H9 (cell line): ENCODE results near the gene OSBPL1A. TPM values are rescaled to one million over a fixed set of nuclear protein-coding genes. Genes with fewer than 3 reads are reported as not detected.

ENCODE experiments used
- DNase-seq: peaks from one replicate; pipeline ENCODE4 v3.0.0-alpha.2; 2017
- H2AFZ ChIP-seq: one replicate; pipeline ENCODE4 v1.6.1; 2013; ENCODE audit warnings: mild to moderate bottlenecking, low read length, control low read depth, moderate library complexity
- H2AK5ac ChIP-seq: 2 replicates; pipeline ENCODE4 v1.6.1; 2013; ENCODE audit warnings: low read length, control low read depth, mixed read lengths; ENCODE audit not compliant: insufficient read length
- H2BK120ac ChIP-seq: one replicate; pipeline ENCODE4 v1.6.1; 2013; ENCODE audit warnings: low read depth, mild to moderate bottlenecking, low read length, control low read depth, inconsistent platforms; ENCODE audit not compliant: poor library complexity, severe bottlenecking
- H2BK12ac ChIP-seq: 2 replicates; pipeline ENCODE4 v1.6.1; 2013; ENCODE audit warnings: low read length, control low read depth, mixed read lengths, low read depth; ENCODE audit not compliant: insufficient read length
- H2BK15ac ChIP-seq: 2 replicates; pipeline ENCODE4 v1.6.1; 2013; ENCODE audit warnings: low read depth, low read length, control low read depth
- H2BK20ac ChIP-seq: one replicate; pipeline ENCODE4 v1.6.1; 2013; ENCODE audit warnings: low read depth, mild to moderate bottlenecking, low read length, control low read depth, inconsistent platforms; ENCODE audit not compliant: poor library complexity, severe bottlenecking
- H2BK5ac ChIP-seq: 2 replicates; pipeline ENCODE4 v1.6.1; 2013; ENCODE audit warnings: low read length, control low read depth, mixed read lengths; ENCODE audit not compliant: insufficient read length
- H3K14ac ChIP-seq: 2 replicates; pipeline ENCODE4 v1.6.1; 2013; ENCODE audit warnings: low read length, control low read depth; ENCODE audit not compliant: insufficient read depth
- H3K18ac ChIP-seq: 2 replicates; pipeline ENCODE4 v1.6.1; 2013; ENCODE audit warnings: low read depth, mild to moderate bottlenecking, mixed read lengths, low read length, control low read depth; ENCODE audit not compliant: insufficient read length
- H3K23ac ChIP-seq: 2 replicates; pipeline ENCODE4 v1.6.1; 2013; ENCODE audit warnings: low read length, control low read depth, mixed read lengths, low read depth; ENCODE audit not compliant: insufficient read length
- H3K23me2 ChIP-seq: 2 replicates; pipeline ENCODE4 v1.6.1; 2013; ENCODE audit warnings: low read depth, mild to moderate bottlenecking, mixed read lengths, low read length, control low read depth; ENCODE audit not compliant: insufficient read length, poor library complexity, severe bottlenecking
- H3K27ac ChIP-seq: 2 replicates; pipeline ENCODE4 v1.5.1; 2013; ENCODE audit warnings: low read length, control low read depth, mixed read lengths, low read depth; ENCODE audit not compliant: insufficient read length
- H3K27me3 ChIP-seq: 2 replicates; pipeline ENCODE4 v1.6.1; 2013; ENCODE audit warnings: low read length, control low read depth, inconsistent platforms; ENCODE audit not compliant: insufficient read depth
- H3K4ac ChIP-seq: 2 replicates; pipeline ENCODE4 v1.6.1; 2013; ENCODE audit warnings: low read depth, mild to moderate bottlenecking, control low read depth, inconsistent platforms, low read length, moderate library complexity
- H3K4me1 ChIP-seq: 2 replicates; pipeline ENCODE4 v1.6.1; 2013; ENCODE audit warnings: low read length, control low read depth, inconsistent platforms; ENCODE audit not compliant: insufficient read depth
- H3K4me2 ChIP-seq: 2 replicates; pipeline ENCODE4 v1.6.1; 2013; ENCODE audit warnings: low read length, control low read depth, mixed read lengths; ENCODE audit not compliant: insufficient read length, insufficient read depth
- H3K56ac ChIP-seq: 2 replicates; pipeline ENCODE4 v1.6.1; 2013; ENCODE audit warnings: low read depth, mild to moderate bottlenecking, mixed read lengths, low read length, control low read depth; ENCODE audit not compliant: insufficient read length
- H3K79me1 ChIP-seq: 2 replicates; pipeline ENCODE4 v1.6.1; 2013; ENCODE audit warnings: low read depth, mild to moderate bottlenecking, moderate library complexity, low read length, control low read depth, inconsistent platforms; ENCODE audit not compliant: insufficient read depth, poor library complexity, severe bottlenecking
- H3K79me2 ChIP-seq: 2 replicates; pipeline ENCODE4 v1.6.1; 2013; ENCODE audit warnings: low read length, control low read depth, inconsistent platforms; ENCODE audit not compliant: insufficient read depth
- H3K9ac ChIP-seq: 2 replicates; pipeline ENCODE4 v1.6.1; 2013; ENCODE audit warnings: low read length, control low read depth, mixed read lengths; ENCODE audit not compliant: insufficient read length; ENCODE audit errors: extremely low read depth
- H3K9me3 ChIP-seq: one replicate; pipeline ENCODE4 v1.6.1; 2013; ENCODE audit warnings: low read depth, low read length, inconsistent platforms; ENCODE audit not compliant: control insufficient read depth
- H3T11ph ChIP-seq: one replicate; pipeline ENCODE4 v1.6.1; 2013; ENCODE audit warnings: mild to moderate bottlenecking, low read length, control low read depth, inconsistent platforms
- H4K20me1 ChIP-seq: one replicate; pipeline ENCODE4 v1.6.1; 2013; ENCODE audit not compliant: control insufficient read depth, insufficient read length, insufficient read depth
- H4K5ac ChIP-seq: 2 replicates; pipeline ENCODE4 v1.6.1; 2013; ENCODE audit warnings: low read depth, mild to moderate bottlenecking, mixed read lengths, low read length, control low read depth; ENCODE audit not compliant: insufficient read length
- H4K8ac ChIP-seq: replicated peaks from 2 replicates; pipeline ENCODE4 v1.6.1; 2013; ENCODE audit warnings: low read length, control low read depth, mixed read lengths, low read depth; ENCODE audit not compliant: insufficient read length
- H4K91ac ChIP-seq: 2 replicates; pipeline ENCODE4 v1.6.1; 2013; ENCODE audit warnings: low read depth, mild to moderate bottlenecking, moderate library complexity, mixed read lengths, low read length, control low read depth; ENCODE audit not compliant: insufficient read length
- H3K27ac Mint-ChIP-seq, 3 experiments: 2 replicates in 2 of 3; 3 replicates in 1 of 3; pipeline ENCODE4 v1.8.0; 2020 to 2021; ENCODE audit warnings: mixed read lengths in 3 of 3, mild to moderate bottlenecking in 1 of 3, moderate library complexity in 1 of 3
- H3K27me3 Mint-ChIP-seq: 2 replicates; pipeline ENCODE4 v1.8.0; 2021; ENCODE audit warnings: low read depth, mild to moderate bottlenecking, moderate library complexity, mixed read lengths
- H3K36me3 Mint-ChIP-seq, 3 experiments: 2 replicates in 2 of 3; 3 replicates in 1 of 3; pipeline ENCODE4 v1.8.0; 2020 to 2021; ENCODE audit warnings: low read depth in 3 of 3, mixed read lengths in 3 of 3; ENCODE audit not compliant: insufficient read depth in 1 of 3
- H3K4me1 Mint-ChIP-seq, 2 experiments: 2 replicates each; pipeline ENCODE4 v1.8.0; 2020; ENCODE audit warnings: mixed read lengths in 2 of 2
- H3K4me3 Mint-ChIP-seq, 2 experiments: 2 replicates in 1 of 2; 3 replicates in 1 of 2; pipeline ENCODE4 v1.8.0; 2020 to 2021; ENCODE audit warnings: mild to moderate bottlenecking in 2 of 2, mixed read lengths in 2 of 2, moderate library complexity in 1 of 2
- H3K9me3 Mint-ChIP-seq, 2 experiments: 2 replicates in 1 of 2; 3 replicates in 1 of 2; pipeline ENCODE4 v1.8.0; 2020; ENCODE audit warnings: mild to moderate bottlenecking in 2 of 2, mixed read lengths in 2 of 2, moderate library complexity in 1 of 2
- WGBS: extraction: QIAGEN DNeasy Blood & Tissue Kit; methylation state at CpG from one replicate; pipeline ENCODE4 v1.1.7; 2013; ENCODE audit warnings: missing lambda C conversion rate, low lambda C conversion rate, mixed read lengths; ENCODE audit not compliant: insufficient read length; ENCODE audit errors: extremely low coverage; 5-methylcytosine and 5-hydroxymethylcytosine counted together
- total RNA-seq: library from RNA; stranded (reverse); gene quantifications from 2 replicates; pipeline ENCODE4 v1.2.1, GENCODE V29; 2021
- TF ChIP-seq, protein P1 (sequence below): fragments of 200-600 bp; sonication (generic); conservative IDR thresholded peaks from 3 replicates; pipeline ENCODE4 v1.8.0; 2021; ENCODE audit warnings: antibody characterized with exemption, mild to moderate bottlenecking

OSBPL1A gene
- total RNA-seq, 1 experiment from 2014 or later, result 33.9 TPM

DNA sequence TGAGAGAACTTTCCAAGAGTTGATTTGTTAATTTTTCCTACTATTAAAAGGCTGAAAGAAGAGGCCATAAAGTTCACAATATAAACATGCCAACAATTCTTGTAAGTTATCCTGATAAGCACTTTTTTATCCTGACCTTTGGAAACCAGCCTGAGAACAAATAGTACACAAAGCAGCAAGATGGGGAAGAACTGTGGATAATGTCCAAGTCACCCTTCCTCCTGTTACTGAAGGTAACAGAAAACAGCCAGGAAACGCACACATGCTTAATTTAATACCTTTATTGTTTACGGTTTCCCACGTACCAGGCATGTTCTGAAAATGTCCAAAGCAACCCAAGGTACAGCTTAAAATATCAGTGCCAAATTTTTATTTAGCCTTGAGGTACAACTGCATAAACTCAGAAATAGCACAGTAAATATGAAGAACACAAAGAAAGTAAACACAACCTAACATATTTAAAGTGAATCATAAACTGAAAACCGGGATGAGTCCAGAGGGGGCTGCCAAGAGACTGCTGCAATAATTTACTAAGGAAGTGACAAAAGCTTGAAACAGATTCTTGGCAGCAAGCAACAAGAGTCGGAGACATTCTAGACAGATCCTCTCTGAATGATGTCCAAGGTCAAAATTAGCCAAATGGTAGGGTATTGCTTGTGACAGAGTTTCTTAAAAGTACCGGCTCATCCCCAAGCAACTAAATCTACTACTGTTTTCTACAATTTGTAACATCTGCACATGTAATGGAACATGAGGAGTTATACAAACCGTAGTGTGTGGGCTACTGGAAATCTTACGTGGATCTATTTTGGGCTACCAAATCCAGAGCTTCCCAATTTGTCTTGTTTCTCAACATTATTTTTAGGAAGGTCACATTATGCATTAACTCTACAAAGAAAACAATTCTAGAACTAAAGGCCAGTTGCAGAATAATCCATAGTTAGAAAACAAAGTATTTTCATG, 165.6 kb downstream of the OSBPL1A start:
- Histone ChIP-seq H3K23ac (no peak overlapping the region), H4K5ac (no peak overlapping the region), H3K79me1 (no peaks in the 10 kb centered on the region), H2BK15ac (no peak overlapping the region), H3K56ac (no peak overlapping the region), H2BK20ac (no peak overlapping the region), H3K4me1 (peaks cover 10% of the 10 kb centered on the region; the same call in 1 of the 2 replicates), H3K9me3 (no peaks in the 10 kb centered on the region), H3K4me2 (no peak overlapping the region), H3K79me2 (no peaks in the 10 kb centered on the region), H4K20me1 (no peaks in the 10 kb centered on the region), H3K27me3 (no peaks in the 10 kb centered on the region), H3K23me2 (no peaks in the 10 kb centered on the region), H4K91ac (no peak overlapping the region), H2AFZ (no peak overlapping the region), H2BK12ac (no peak overlapping the region), H3K27ac (no peak overlapping the region), H3K4ac (no peak overlapping the region), H2BK5ac (no peak overlapping the region), H3K9ac (no peak overlapping the region), H3K18ac (no peak overlapping the region), H4K8ac (no peak overlapping the region), H3T11ph (no peak overlapping the region), H2BK120ac (no peak overlapping the region), H3K14ac (no peak overlapping the region), H2AK5ac (no peak overlapping the region)
- H3K4me3 Mint-ChIP-seq, result no peak overlapping the region
- TF ChIP-seq, protein P1, sequence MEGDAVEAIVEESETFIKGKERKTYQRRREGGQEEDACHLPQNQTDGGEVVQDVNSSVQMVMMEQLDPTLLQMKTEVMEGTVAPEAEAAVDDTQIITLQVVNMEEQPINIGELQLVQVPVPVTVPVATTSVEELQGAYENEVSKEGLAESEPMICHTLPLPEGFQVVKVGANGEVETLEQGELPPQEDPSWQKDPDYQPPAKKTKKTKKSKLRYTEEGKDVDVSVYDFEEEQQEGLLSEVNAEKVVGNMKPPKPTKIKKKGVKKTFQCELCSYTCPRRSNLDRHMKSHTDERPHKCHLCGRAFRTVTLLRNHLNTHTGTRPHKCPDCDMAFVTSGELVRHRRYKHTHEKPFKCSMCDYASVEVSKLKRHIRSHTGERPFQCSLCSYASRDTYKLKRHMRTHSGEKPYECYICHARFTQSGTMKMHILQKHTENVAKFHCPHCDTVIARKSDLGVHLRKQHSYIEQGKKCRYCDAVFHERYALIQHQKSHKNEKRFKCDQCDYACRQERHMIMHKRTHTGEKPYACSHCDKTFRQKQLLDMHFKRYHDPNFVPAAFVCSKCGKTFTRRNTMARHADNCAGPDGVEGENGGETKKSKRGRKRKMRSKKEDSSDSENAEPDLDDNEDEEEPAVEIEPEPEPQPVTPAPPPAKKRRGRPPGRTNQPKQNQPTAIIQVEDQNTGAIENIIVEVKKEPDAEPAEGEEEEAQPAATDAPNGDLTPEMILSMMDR, result no peak
- WGBS, result no CpG with 5 or more reads among the region's 8 CpGs
- no peaks in the 10 kb centered on the region; a peak in 1 of 5 replicates for H3K9me3 Mint-ChIP-seq
- peaks cover 16 to 32% (median 21%) of the 10 kb centered on the region in 3 experiments for H3K36me3 Mint-ChIP-seq
- no peak overlapping the region for H3K27ac Mint-ChIP-seq
- DNase-seq, result no peak
- peaks cover 1% of the 10 kb centered on the region; the same call in 1 of the 2 replicates for H3K27me3 Mint-ChIP-seq
- peaks cover 35 to 42% of the 10 kb centered on the region in 2 experiments for H3K4me1 Mint-ChIP-seq
